Femur (tissue), 1 donor: Measurements from ENCODE around the gene ATXN10.
"Not testable (repeated sequence)": the region's sequence is repeated elsewhere in the genome, so short reads cannot be mapped to it uniquely, and the experiment has no call there.

ENCODE experiments used
- DNase-seq: peaks from one replicate; pipeline ENCODE4 v3.0.0-alpha.2; 2017

The ATXN10 gene

GRCh38 chr22:45680932-45681700 is 9.5 kb downstream of the ATXN10 start:
- no peak for DNase-seq

GRCh38 chr22:45682064-45682463 is 10.4 kb downstream of the ATXN10 start:
- DNase-seq = no peak

DNA sequence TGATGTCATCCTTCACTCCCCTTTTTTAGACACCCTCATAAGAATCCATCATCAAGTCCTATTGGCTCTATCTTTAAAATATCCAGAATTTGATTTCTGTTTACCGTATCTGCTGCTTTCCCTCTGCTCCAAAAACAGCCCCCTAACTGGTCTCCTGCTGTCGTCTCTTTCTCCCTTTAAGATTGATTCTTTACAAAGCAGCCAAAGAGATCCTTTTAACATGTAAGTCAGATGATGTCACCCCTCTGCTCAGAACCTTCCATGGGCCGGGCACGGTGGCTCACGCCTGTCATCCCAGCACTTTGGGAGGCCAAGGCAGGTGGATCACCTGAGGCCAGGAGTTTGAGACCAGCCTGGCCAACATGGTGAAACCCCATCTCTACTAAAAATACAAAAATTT is 11.1 kb downstream of the ATXN10 start:
- not testable (repeated sequence) for DNase-seq

GRCh38 chr22:45683248-45683647 is 11.6 kb downstream of the ATXN10 start:
- DNase-seq = no peak

DNA sequence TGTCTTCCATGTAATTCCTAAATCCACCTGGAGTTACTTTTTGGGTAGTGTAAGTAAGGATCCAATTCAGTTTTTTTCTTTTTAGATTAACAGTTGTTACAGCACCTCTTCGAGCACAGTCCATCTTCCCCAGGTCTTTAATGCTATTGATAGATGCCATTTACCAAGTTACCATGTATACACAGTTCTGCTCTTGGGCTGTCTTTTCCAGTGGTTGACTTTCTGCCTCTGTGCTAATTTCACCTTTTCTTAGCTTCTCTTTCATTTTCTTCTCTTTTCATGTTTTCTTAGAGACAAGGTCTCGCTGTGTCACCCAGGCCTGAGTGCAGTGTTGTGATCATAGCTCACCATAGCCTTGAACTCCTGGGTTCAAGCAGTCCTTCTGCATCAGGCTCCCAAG is 12.0 kb downstream of the ATXN10 start:
- no peak for DNase-seq

GRCh38 chr22:45684169-45684568 is 12.5 kb downstream of the ATXN10 start:
- DNase-seq = no peak

DNA sequence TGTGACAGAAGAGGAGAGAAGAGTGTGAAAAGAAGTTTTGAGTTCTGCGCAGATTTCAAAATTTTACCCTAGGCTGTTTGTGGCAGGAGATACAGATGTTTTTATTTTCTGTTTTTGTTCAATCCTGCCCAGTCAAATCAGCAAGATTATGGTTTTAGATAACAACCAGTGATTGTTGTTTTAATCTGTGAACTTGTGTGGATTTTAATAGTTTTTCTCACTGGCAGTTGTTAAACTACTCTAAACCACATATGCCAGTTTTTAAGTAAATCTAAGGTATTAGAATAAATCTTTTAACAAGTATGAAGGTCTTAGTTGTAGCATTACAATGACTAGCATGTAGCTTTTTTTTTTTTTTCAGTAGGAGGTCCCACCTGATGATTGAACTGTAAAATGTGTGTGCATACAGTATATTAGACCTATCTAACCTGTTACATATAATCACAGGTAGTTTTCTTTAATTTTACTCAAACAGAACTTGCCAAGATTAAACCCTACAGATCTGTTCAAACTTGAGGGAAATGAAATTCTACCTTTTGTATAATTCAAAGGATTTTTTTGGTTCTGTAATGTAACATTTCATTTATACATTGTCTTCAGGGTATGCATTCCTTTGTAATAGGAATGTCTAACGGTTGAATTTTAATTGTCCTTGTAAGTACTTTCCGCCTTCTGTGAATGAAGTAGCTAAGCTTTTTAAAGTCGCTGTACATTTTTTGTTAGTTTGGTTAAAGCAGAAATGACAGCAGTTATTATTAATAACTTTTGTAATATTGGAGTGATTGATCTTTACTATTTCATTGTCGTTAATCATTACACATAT is 13.3 kb downstream of the ATXN10 start:
- DNase-seq = no peak

GRCh38 chr22:45686004-45686403 is 14.4 kb downstream of the ATXN10 start:
- peak; percentile 19 for DNase-seq

GRCh38 chr22:45686836-45687235 is 15.2 kb downstream of the ATXN10 start:
- DNase-seq = no peak

GRCh38 chr22:45688600-45689080 is 17.0 kb downstream of the ATXN10 start:
- no peak for DNase-seq

- DNase-seq = no peak
Observed at GRCh38 chr22:45689211-45689610, 17.6 kb downstream of the ATXN10 start.

DNA sequence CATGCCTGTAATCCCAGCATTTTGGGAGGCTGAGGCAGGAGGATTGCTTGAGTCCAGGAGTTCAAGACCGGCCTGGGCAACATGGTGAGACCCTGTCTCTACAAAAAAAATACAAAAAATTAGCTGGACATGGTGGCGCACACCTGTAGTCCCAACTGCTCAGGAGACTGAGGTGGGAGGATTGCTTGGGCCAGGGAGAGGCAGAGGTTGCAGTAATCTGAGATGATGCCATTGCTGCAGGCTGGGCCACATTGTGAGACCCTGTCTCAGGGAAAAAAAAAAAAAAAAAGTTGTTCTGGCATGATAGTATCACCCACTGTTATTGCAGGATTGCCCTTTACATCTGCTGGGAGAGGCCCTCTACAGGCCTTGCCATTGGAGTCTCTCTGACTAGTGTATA is 18.4 kb downstream of the ATXN10 start:
- DNase-seq = no peak

- DNase-seq = no peak
Observed at GRCh38 chr22:45692549-45692948, 20.9 kb downstream of the ATXN10 start.

DNA sequence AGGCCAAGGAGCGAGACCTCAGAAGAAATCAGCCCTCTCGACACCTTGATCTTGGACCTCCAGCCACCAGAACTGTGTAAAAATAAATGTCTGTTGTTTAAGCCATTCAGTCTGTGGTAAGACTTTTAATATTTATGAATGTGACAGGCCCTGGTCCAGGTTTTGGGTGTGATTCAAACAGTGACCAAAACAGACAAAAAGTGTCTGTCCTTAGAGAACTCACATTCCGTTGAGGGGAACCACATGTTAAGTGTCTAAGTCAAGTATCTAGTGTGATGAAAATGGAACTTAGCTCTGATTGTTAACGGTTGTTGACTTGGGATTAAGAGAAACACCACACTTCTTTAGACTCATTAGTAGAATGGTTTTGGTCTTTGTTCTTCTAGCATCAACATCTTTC is 22.2 kb downstream of the ATXN10 start:
- DNase-seq = no peak

DNA sequence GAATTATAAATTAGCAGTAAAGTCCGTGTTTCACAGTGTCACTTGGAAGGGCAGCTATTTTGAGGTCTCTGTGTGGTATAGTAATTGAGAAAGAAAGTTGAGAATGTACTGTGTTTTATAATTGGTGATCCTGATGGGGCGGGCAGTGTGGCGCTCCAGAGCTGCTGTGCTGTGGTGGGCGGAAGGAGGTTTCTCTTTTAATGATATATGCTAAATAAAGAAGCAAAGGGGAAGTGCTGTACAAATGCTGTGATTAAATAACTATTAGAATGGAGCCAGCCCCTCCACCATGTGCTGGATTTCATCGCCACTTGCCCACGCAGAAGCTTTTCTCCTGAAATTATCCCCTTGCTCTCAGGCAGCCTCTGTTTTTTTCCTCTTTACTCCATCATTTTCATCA is 24.6 kb downstream of the ATXN10 start:
- DNase-seq = no peak

DNA sequence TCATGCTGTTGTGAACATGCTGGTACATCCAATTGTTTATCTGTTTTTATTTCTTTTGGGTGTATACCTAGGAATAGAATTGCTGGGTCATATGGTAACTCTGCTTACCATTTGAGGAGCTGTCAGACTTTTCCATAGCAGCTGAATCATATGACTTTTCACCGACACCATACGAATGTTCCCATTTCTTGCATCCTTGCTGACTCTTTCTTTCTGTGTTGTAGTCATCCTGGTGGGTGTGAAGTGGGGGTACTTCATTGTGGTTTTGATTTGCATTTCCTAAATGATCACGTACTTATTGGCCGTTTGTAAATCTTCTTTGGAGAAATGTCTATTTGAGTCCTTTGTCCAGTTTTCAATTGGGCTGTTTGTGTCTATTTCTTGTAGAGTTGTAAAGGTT is 26.5 kb downstream of the ATXN10 start:
- no peak for DNase-seq

GRCh38 chr22:45702981-45703380 is 31.3 kb downstream of the ATXN10 start:
- no peak for DNase-seq

DNA sequence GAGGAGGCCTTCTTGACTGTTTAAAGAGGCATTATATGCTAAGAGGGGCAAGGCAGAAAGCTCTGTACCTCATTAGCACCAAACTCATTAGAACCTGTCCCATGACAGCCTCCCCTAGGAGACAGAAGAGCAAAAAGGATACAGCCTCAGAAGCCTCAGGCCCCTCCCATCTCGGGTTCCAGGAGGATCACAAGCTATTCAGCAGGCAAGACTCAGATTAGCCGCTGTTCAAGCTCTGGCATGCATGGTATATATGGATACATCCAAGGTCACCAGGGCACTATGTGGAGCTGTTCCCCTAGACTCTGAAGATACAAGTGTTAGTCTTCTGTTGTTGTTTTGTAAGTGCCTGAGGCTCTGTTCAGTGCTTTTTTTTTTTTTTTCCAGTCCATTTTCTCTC is 32.1 kb downstream of the ATXN10 start:
- DNase-seq = no peak

DNA sequence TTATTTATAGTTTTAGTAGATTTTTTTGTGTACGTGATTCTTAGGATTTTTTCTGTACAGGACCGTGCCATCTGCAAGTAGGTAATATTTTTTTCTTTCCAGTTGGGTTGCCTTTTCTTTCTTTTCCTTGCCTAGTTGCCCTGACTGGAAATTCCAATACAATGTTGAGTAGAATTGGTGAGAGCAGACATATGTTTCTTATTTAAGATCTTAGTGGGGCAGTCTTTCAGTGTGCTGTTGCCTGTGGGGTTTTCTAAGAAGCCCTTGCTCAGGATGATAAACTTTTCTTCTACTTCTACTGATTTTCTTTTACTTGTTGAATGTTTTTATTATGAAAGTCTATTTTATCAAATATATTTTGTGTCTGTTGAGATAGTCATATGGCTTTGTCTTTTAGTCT is 33.0 kb downstream of the ATXN10 start:
- no peak for DNase-seq

DNA sequence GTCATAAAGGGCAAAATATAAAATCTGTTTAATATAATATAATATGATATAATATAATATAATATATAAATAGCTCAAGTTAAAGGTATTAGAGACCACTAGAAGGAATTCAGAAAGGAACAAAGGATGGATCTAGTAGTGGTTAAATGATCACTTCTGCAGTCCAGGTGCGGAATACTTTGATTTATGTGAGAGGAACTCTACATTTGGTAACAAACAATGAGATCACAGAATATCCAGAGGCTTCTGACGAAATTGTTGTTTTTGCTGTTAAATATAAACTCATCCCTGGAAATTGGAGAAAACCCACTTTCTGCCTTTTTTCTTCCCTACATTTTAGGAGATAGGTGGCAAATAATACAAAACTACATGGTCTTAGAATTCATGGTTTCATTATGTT is 36.0 kb downstream of the ATXN10 start:
- DNase-seq = no peak

DNA sequence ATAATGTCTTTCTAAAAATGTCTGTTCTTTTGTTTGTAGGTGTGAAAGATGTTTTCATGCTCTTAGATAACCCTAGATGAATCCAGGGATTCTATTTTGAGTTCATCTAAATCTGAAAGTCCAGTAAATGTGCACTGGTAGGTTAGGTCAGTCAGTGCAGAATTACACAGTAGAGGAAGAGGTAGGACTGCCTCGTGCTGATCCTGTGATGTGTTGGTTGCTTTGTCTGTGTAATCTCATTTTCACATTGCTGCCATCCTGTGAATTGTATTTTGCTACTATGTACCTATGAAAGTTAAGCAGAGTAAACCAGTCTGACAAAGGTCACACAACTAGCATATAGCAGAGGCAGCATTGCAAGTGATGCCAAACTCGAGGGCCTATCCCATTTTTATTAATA is 36.5 kb downstream of the ATXN10 start:
- no peak for DNase-seq

- DNase-seq = peak; percentile 27
Observed at GRCh38 chr22:45709060-45709739, 37.6 kb downstream of the ATXN10 start.

DNA sequence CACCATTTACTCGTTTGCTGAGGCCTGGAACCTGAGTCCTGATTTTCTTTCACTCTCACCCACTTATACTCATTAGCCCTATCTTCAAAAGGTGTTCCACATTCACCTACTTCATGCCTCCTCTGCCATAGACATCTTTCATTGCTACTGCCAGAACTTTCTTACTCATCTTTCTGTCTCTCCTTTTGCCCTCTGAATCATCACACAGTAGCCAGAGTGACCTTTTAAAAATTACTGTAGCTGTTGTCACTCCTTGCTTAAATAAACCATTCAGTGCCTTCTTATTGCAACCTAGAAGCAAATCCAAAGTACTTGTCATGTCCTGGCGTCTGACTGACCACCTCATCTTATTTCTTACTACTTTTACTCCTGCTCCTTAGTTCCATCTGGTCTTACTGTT is 38.2 kb downstream of the ATXN10 start:
- no peak for DNase-seq

- DNase-seq = no peak
Observed at GRCh38 chr22:45710469-45710868, 38.8 kb downstream of the ATXN10 start.
